ENCODE results near the gene METTL4.

Gene METTL4

DNA sequence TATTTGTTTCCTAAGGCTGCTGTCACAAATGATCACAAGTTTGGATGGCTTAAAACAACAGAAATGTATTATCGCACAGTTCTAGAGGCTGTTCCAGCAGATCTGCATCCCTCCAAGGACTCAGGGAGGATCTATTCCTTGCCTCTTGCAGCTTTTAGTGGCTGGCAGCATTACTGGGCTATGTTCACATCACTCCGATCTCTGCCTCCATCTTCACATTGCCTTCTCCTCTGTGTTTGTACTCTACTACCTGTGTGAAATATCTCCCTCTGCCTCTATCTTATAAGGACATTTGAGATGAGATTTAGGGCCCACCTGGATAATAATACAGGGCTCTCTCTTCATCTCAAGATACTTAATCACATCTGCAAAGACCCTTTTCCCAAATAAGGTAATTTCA, 19.0 kb upstream of the METTL4 start:
- no peaks in the 10 kb centered on the region for H3K9me3 ChIP-seq (ENCODE audit: control insufficient read depth, low read length)
- no peak for DNase-seq
- peaks cover 6% of the 10 kb centered on the region for H3K4me1 ChIP-seq (ENCODE audit: control insufficient read depth, insufficient read depth, low read length, poor library complexity, severe bottlenecking)
- H3K27ac ChIP-seq (ENCODE audit: insufficient read depth, low read length, poor library complexity, severe bottlenecking), result peak overlapping the region; percentile 50
- H3K36me3 ChIP-seq (ENCODE audit: control insufficient read depth, insufficient read depth, low read length), result no peaks in the 10 kb centered on the region
- H3K27me3 ChIP-seq (replicated peaks; ENCODE audit: control insufficient read depth, insufficient read depth, low read length, poor library complexity, severe bottlenecking), result no peaks in the 10 kb centered on the region
- peak overlapping the region; percentile 4 for H3K4me3 ChIP-seq (ENCODE audit: insufficient read depth, low read depth, low read length, poor library complexity, severe bottlenecking)

- Histone ChIP-seq H3K4me1 (ENCODE audit: control insufficient read depth, insufficient read depth, low read length, poor library complexity, severe bottlenecking) (peaks cover 6% of the 10 kb centered on the region), H3K9me3 (ENCODE audit: control insufficient read depth, low read length) (no peaks in the 10 kb centered on the region), H3K27me3 (replicated peaks; ENCODE audit: control insufficient read depth, insufficient read depth, low read length, poor library complexity, severe bottlenecking) (no peaks in the 10 kb centered on the region), H3K4me3 (ENCODE audit: insufficient read depth, low read depth, low read length, poor library complexity, severe bottlenecking) (peak overlapping the region; percentile 4), H3K36me3 (ENCODE audit: control insufficient read depth, insufficient read depth, low read length) (no peaks in the 10 kb centered on the region), H3K27ac (ENCODE audit: insufficient read depth, low read length, poor library complexity, severe bottlenecking) (peak overlapping the region; percentile 50)
- no peak for DNase-seq
Observed at GRCh38 chr18:2589345-2590068, 18.2 kb upstream of the METTL4 start.

GRCh38 chr18:2588666-2589344, 17.5 kb upstream of the METTL4 start:
- Histone ChIP-seq H3K27me3 (replicated peaks; ENCODE audit: control insufficient read depth, insufficient read depth, low read length, poor library complexity, severe bottlenecking) (no peaks in the 10 kb centered on the region), H3K36me3 (ENCODE audit: control insufficient read depth, insufficient read depth, low read length) (no peaks in the 10 kb centered on the region), H3K4me3 (ENCODE audit: insufficient read depth, low read depth, low read length, poor library complexity, severe bottlenecking) (no peak overlapping the region), H3K9me3 (ENCODE audit: control insufficient read depth, low read length) (no peaks in the 10 kb centered on the region), H3K27ac (ENCODE audit: insufficient read depth, low read length, poor library complexity, severe bottlenecking) (no peak overlapping the region), H3K4me1 (ENCODE audit: control insufficient read depth, insufficient read depth, low read length, poor library complexity, severe bottlenecking) (peaks cover 6% of the 10 kb centered on the region)
- no peak for DNase-seq

DNA sequence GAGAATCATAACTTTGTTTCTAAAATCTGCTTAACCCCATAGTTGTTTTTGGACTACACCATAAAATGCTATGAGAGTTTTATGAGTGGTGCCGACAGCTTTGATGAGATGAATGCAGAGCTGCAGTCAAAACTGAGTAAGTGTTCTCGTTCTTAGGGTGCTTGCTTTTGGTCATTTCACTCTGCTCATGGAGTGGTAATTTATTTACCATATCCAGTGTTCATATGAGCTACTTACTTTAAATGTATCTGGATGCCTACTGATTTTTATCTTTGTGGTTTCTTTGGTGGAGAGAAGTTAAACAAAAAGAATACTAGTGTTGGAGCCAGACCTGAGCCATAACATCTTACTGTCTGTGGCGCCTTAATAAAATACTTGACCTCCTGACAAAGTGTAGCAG, 16.5 kb upstream of the METTL4 start:
- no peak for DNase-seq
- H3K36me3 ChIP-seq (ENCODE audit: control insufficient read depth, insufficient read depth, low read length), result no peaks in the 10 kb centered on the region
- H3K4me3 ChIP-seq (ENCODE audit: insufficient read depth, low read depth, low read length, poor library complexity, severe bottlenecking), result no peak overlapping the region
- peaks cover 6% of the 10 kb centered on the region for H3K4me1 ChIP-seq (ENCODE audit: control insufficient read depth, insufficient read depth, low read length, poor library complexity, severe bottlenecking)
- no peak overlapping the region for H3K27ac ChIP-seq (ENCODE audit: insufficient read depth, low read length, poor library complexity, severe bottlenecking)
- H3K9me3 ChIP-seq (ENCODE audit: control insufficient read depth, low read length), result no peaks in the 10 kb centered on the region
- no peaks in the 10 kb centered on the region for H3K27me3 ChIP-seq (replicated peaks; ENCODE audit: control insufficient read depth, insufficient read depth, low read length, poor library complexity, severe bottlenecking)

GRCh38 chr18:2573408-2573807, 2.1 kb upstream of the METTL4 start:
- H3K27ac ChIP-seq (ENCODE audit: insufficient read depth, low read length, poor library complexity, severe bottlenecking), result peak overlapping the region; percentile 28
- no peak overlapping the region for H3K4me3 ChIP-seq (ENCODE audit: insufficient read depth, low read depth, low read length, poor library complexity, severe bottlenecking)
- no peak for DNase-seq

GRCh38 chr18:2572892-2573291, 1.6 kb upstream of the METTL4 start:
- peaks cover 11% of the 10 kb centered on the region for H3K4me1 ChIP-seq (ENCODE audit: control insufficient read depth, insufficient read depth, low read length, poor library complexity, severe bottlenecking)
- no peaks in the 10 kb centered on the region for H3K36me3 ChIP-seq (ENCODE audit: control insufficient read depth, insufficient read depth, low read length)
- no peaks in the 10 kb centered on the region for H3K9me3 ChIP-seq (ENCODE audit: control insufficient read depth, low read length)
- no peak overlapping the region for H3K4me3 ChIP-seq (ENCODE audit: insufficient read depth, low read depth, low read length, poor library complexity, severe bottlenecking)
- DNase-seq, result no peak
- H3K27ac ChIP-seq (ENCODE audit: insufficient read depth, low read length, poor library complexity, severe bottlenecking), result peak overlapping the region; percentile 28
- H3K27me3 ChIP-seq (replicated peaks; ENCODE audit: control insufficient read depth, insufficient read depth, low read length, poor library complexity, severe bottlenecking), result no peaks in the 10 kb centered on the region

More at GRCh38 chr18:2573408-2573807, 2.1 kb upstream of the METTL4 start:
- H3K36me3 ChIP-seq (ENCODE audit: control insufficient read depth, insufficient read depth, low read length), result no peaks in the 10 kb centered on the region
- no peaks in the 10 kb centered on the region for H3K9me3 ChIP-seq (ENCODE audit: control insufficient read depth, low read length)
- no peaks in the 10 kb centered on the region for H3K27me3 ChIP-seq (replicated peaks; ENCODE audit: control insufficient read depth, insufficient read depth, low read length, poor library complexity, severe bottlenecking)
- peaks cover 11% of the 10 kb centered on the region for H3K4me1 ChIP-seq (ENCODE audit: control insufficient read depth, insufficient read depth, low read length, poor library complexity, severe bottlenecking)

DNA sequence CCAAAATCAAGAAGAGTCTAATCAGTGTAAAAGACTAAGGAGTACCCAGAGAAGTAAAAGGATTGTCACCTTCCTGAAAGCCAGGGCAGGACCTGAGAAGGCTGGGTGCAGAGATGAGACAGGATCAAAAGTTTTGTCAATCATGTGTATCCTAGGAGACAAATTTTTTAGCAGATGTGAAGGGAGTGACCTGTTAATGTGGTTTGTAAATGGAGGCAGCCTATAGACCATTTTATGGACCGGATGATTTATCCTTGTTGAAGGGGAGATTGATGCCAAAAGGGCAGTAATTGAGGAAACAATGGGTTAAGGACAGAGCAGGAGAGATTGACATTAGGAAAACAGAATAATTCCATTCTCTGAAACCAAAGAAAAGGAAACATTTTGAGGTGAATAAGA, 865 bp upstream of the METTL4 start:
- no peak for DNase-seq

DNA sequence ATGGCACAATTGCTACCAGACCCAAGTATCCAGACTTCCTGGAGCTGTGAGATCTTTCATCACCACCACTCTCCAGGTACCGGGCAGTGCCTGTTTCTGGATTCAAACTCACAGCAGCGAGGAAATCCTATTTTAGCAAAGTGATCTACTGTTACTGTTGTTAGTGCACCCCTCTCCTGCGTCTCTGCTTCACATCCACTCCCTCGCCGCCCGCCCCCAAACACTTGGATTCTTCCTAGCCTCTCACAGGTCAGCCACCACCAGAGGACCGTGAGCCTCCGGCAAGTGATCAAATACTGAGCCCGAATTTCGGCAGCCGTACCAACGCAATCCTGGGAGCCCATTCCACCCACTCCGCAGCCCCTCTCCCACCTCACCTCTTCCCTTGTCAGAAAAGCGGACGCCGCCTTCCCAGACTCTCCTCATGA, 519 bp downstream of the METTL4 start:
- H3K36me3 ChIP-seq (ENCODE audit: control insufficient read depth, insufficient read depth, low read length), result no peaks in the 10 kb centered on the region
- peaks cover 11% of the 10 kb centered on the region for H3K4me1 ChIP-seq (ENCODE audit: control insufficient read depth, insufficient read depth, low read length, poor library complexity, severe bottlenecking)
- no peaks in the 10 kb centered on the region for H3K27me3 ChIP-seq (replicated peaks; ENCODE audit: control insufficient read depth, insufficient read depth, low read length, poor library complexity, severe bottlenecking)
- DNase-seq, result peak; percentile 37 to 53 (median 47)
- H3K9me3 ChIP-seq (ENCODE audit: control insufficient read depth, low read length), result no peaks in the 10 kb centered on the region
- H3K4me3 ChIP-seq (ENCODE audit: insufficient read depth, low read depth, low read length, poor library complexity, severe bottlenecking), result peak overlapping the region; percentile 68
- peak overlapping the region; percentile 99 for H3K27ac ChIP-seq (ENCODE audit: insufficient read depth, low read length, poor library complexity, severe bottlenecking)

More for the DNA sequence above, 865 bp upstream of the METTL4 start:
- Histone ChIP-seq H3K4me1 (ENCODE audit: control insufficient read depth, insufficient read depth, low read length, poor library complexity, severe bottlenecking) (peaks cover 11% of the 10 kb centered on the region), H3K36me3 (ENCODE audit: control insufficient read depth, insufficient read depth, low read length) (no peaks in the 10 kb centered on the region), H3K27me3 (replicated peaks; ENCODE audit: control insufficient read depth, insufficient read depth, low read length, poor library complexity, severe bottlenecking) (no peaks in the 10 kb centered on the region), H3K4me3 (ENCODE audit: insufficient read depth, low read depth, low read length, poor library complexity, severe bottlenecking) (peak overlapping the region; percentile 68), H3K27ac (ENCODE audit: insufficient read depth, low read length, poor library complexity, severe bottlenecking) (peak overlapping the region; percentile 99), H3K9me3 (ENCODE audit: control insufficient read depth, low read length) (no peaks in the 10 kb centered on the region)

DNA sequence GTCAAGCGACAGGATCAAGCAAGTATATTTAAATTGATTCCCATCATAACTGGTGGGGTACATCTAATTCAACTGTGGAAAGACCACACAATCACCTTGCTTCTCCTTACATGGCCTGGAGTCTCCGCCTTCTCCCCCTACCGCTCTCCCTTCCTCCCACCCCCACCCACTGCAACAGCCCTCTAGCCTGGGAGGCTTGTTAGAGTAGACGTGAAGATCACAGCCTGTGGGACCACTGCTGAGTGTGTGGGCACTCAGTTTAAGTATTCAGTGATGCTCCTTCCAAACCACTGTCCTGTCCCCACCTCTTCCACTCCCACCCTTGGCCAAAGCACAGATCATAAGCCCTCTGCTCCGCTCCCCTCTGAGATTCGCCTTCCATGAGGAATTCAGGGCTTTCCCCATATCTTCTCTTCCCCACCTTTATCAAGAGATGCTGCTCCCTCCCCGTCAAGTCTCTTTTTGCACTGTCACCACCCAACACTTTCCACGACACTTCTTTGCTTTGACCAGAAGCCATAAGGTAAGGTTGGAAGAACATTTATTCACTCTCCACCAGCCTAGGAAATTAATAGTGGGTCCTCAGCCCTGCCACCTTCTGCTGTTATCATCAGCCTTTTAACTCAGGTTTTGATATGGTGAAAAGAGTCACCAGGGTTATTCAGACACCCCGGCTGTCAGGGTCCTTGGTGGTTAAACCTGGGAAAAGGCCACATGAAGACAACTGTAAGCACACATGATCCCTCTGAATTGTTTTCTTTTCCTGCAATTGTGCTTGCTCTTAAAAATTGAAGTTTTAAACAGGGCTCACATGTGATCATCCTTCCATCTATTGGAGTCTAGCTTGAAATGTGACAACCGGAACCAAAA, 1.7 kb downstream of the METTL4 start:
- no peaks in the 10 kb centered on the region for H3K27me3 ChIP-seq (replicated peaks; ENCODE audit: control insufficient read depth, insufficient read depth, low read length, poor library complexity, severe bottlenecking)
- no peak overlapping the region for H3K27ac ChIP-seq (ENCODE audit: insufficient read depth, low read length, poor library complexity, severe bottlenecking)
- no peak for DNase-seq
- H3K4me3 ChIP-seq (ENCODE audit: insufficient read depth, low read depth, low read length, poor library complexity, severe bottlenecking), result peak overlapping the region; percentile 68
- H3K4me1 ChIP-seq (ENCODE audit: control insufficient read depth, insufficient read depth, low read length, poor library complexity, severe bottlenecking), result peaks cover 11% of the 10 kb centered on the region
- H3K36me3 ChIP-seq (ENCODE audit: control insufficient read depth, insufficient read depth, low read length), result no peaks in the 10 kb centered on the region
- no peaks in the 10 kb centered on the region for H3K9me3 ChIP-seq (ENCODE audit: control insufficient read depth, low read length)

All from effector memory CD4-positive, alpha-beta T cell (primary cell).